GM19099 (cell line): ENCODE results near the gene PDE3B.

Experiments
- POLR2A ChIP-seq: IDR thresholded peaks from 3 replicates; pipeline ENCODE4 v1.6.1; 2011; ENCODE audit warnings: low read depth; ENCODE audit not compliant: insufficient read length; ENCODE audit errors: extremely low read depth

PDE3B gene

DNA sequence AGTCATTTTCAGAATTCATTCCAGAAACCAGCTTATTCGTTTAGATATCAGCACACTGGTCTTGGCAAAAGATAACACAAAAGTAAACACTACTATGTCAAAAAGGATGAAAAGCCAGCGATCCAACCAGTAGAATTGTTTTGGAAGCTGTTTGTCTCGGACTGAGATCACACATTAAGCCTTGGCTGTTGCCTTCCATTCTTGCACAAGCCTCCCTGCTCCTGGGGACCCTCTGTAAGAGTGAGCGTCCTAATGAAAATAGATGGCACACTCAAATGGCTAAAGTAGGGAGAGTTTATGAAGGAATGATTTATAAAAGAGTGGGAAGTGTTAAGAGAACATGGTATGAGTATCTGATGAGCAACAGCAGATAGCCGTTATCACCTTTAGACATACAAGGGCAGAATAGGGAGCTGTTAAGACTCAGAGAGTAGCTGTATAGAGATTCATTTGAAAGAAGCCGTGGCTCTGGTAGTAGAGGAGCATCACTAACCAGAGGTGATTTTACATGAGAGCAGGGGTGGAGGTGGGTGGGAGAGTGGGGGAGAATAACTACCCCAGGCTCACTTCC is 25.2 kb downstream of the PDE3B start:
- TF ChIP-seq POLR2A = no peak

DNA sequence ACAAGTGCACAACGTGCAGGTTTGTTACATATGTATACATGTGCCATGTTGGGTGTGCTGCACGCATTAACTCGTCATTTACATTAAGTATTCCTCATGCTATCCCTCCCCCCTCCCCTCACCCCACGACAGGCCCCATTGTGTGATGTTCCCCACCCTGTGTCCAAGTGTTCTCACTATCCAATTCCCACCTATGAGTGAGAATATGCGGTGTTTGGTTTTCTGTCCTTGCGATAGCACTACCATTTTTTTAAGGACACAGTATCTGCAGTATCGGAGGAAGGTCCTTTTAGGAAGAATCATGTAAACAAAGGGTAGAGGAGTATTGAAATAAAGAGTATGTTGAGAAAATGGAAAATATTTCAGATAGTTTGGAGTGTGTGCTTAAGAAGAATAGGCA is 25.9 kb downstream of the PDE3B start:
- TF ChIP-seq POLR2A = no peak

DNA sequence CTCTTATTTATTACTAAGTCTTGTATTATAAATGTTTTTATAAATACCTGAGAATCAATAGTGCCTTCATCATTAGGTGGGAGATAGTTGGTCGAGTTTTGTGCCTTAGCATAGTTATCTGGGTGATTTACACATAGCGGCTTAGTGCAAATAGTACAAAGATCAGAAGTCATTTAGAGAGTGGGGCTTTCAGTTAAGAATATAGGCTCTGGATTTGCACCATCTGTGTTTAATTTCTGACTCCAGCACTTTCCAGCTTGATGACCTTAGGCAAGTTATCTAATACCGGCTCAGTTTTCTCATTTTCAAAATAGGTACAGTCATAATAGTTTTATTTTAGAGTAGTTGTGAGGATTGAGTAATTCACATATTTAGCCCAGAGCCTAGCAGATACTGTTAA is 26.4 kb downstream of the PDE3B start:
- TF ChIP-seq POLR2A = no peak

DNA sequence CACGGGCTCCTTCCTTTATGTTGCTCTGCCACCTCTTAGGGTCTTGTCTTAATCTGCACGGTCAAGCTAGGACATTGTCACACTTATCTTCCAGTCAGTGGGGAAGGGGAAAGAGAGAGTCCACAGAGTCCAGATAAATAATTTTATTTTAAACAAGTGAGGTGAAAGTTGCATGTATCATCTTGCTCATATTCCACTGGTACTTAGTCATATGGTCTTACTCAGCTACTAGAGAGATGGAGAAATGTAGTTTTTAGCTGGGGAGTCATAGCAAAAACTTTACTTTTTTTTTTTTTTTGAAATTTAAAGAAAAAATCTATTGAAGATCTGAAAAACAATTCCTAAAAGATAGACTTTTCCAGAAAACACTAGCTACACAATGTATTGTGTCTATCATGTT is 29.0 kb downstream of the PDE3B start:
- TF ChIP-seq POLR2A = no peak

DNA sequence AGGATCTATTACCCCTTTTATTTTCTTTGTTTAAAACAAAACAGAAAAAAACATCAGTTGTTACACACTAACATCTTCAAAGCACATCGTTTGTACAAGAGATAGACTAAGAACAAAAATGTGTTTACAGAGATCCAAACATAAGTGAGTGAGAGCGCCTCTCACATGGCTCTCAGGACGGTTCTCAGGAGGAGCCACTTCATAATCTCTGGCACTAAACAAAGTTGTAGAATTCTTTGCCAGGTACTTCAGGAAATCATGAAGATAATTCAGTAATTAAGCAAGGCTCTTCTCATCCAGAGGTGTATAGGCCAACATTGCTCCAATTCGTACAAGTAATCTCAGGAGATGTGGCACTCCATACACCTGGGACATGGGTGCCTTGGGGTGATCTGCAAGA is 29.8 kb downstream of the PDE3B start:
- TF ChIP-seq POLR2A = no peak

DNA sequence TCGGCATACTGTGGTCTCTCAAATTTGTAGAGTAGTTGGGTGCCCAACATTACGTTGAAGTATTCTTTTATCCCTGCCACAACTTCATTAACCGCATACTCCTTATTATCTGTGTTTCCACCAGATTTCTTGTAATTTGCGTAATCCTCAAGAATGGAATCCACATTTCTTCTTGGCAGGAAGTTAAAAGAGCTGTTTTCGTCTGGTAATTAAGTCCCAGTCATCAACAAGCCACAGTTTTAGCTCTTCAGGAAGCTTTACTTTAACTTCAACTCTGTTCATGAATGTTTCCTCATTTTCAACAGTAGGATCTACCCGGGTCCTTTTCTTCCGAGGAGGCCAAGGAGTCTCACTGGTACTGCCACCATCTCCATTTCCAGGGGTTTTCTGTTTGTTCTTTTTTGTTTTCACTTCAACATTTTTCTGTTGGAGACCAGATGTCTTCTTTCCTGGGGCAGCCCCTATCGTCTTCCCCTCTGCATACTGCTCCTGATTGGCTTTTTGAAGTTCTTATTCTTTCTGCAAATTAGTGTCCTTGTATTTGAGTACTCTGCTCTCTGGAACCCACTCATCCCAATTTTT is 30.3 kb downstream of the PDE3B start:
- no peak for TF ChIP-seq POLR2A

DNA sequence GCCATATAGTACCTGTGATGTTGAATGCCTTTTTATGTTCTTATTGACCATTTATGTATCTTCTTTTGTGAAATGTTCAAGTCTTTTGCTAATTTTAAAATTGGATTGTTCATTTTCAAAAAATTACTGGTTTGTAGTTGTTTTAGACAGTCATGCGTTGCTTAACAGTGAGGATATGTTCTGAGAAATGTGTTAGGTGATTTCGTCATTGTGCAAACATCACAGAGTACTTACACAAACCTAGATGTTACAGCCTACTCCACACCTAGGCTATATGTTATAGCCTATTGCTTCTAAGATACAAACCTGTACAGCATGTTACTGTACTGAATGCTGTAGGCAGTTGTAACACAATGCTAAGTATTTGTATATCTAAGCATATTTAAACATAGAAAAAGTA is 32.5 kb downstream of the PDE3B start:
- TF ChIP-seq POLR2A = no peak

DNA sequence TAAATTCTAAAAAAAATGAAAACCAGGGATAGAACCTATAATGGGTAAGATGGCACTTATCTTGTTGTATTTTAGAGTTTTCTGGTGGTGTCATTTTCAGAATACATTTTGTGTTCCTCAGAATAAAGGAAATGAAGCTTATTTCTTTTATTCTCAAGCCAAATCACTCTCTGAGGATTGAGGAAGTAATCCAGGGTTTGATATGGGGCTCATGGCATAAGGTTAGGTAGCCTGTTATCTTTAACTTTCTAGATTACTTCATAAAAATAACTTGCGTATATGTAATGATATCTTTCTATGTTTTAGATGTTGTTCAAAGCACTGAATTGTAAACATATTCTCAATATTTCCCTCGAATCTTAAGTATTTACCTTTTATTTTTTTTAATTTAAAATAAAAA is 33.5 kb downstream of the PDE3B start:
- no peak for TF ChIP-seq POLR2A

DNA sequence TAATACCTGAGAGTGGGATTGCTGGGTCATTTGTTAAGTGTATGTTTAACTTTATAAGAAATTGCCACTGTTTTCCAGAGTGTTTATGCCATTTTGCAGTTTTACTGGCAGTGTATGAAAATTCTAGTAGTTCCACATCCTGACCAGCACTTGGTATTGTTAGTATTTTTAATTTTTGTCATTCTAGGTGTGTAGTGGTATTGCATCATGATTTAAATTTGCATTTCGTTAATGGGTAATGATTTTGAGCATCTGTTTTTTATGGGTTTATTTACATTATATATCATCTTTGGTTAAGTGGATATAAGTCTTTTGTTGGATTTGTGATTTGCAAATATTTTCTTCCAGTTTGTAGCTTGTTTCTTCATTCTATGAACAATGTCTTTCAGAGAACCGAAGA is 34.7 kb downstream of the PDE3B start:
- no peak for TF ChIP-seq POLR2A

DNA sequence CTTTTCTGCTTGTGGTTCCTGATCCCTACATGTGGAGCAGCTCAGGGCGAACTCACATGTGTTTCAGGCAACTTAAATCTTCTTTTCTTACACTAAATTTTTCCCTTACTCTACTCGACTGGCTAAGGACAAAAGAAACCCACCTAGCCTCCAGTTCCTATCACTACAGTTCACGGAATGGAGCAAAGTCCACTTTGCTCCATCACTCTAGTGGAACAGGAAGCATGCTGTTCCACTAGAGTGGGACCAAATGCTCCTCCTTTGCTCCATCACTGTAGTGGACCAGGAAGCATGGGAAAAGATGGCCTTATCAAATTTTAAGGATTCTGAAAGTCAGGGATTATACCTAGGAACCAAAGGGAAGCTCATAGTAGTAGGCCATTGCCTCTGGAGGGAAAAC is 36.1 kb downstream of the PDE3B start:
- no peak for TF ChIP-seq POLR2A

DNA sequence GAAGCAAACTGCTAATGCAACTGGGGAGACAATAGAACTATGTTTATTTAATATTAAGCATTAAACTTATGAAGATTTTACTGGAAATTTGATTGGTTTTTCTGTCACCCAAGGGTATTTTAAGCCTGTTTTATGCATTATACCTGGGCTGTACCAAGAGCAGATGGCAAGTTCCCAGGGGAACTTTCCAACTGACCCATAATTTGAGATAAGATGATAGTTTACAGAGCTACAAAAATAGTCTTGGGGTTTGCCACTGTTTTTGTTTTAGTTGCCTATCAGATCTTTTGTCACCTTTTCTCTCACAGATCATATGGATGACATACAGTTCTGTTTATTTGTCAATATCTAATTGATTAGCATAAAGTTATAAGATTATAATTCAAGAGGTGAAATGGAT is 43.9 kb downstream of the PDE3B start:
- TF ChIP-seq POLR2A = no peak

DNA sequence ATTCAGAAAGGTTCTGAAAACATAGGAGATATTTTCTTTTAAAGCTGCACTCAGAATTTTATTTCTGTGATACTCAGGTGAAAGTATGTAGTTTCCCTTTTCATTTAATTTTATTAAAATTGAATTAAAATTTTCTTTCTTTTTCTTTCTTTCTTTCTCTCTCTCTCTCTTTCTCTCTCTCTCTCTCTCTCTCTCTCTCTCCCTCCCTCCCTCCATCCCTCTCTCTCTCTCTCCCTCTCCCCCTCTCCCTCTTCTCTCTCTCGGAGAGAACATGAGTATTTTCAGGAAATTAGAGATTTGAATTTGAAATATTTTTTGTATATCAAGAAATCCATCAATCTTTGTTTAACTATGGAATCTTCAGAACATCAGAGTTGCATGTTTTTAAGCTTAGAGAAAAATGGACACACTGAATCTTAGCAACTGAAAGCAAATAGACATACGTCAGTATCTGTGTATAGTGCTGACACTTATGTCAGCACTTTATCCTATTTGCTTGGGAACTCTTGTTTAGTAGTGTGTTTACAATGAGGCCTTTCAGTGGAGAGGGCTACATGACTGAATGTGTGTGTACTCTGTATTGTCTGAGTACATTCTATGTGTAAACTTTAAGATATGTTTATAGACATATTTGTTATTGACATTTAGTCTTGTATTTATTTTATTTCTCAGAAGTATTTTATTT is 44.5 kb downstream of the PDE3B start:
- TF ChIP-seq POLR2A = no peak

DNA sequence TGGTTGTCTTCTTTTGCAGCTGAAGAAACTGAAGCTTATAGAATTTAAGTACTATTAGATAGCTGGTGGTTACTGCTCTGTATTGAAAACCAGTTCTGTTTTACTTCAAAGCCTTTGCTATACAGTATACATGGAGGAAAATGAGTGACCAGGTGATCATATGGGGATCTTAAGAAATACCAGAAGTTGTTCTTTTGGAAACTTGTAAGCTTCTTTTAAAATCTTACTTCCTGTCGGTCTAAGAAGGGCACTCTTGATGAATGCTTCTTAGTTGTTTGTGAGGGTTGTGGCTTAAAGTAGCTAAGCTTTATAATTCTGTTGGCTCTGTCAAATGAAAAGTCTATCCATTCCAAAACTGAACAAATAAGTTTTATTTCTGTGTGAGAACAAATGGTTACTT is 55.2 kb downstream of the PDE3B start:
- TF ChIP-seq POLR2A = no peak

DNA sequence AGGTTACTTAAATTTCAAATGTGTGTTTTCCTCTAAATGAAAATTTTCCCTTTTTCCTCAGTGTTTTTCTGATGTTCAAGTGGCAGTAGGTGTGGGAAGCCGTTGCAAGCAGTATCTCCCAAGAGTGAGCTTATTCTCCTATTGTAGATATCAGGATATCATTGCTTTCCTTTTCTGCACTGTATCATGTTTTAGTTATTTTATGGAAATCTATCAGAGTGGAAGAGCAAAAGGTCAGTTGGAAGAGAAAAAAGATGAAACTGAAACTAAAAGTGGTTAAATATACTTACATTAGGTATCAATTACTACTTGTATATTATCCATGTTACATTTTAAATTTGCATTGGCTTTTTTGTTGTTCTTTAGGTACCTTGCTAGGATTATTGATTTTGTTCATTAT is 57.0 kb downstream of the PDE3B start:
- TF ChIP-seq POLR2A = no peak

DNA sequence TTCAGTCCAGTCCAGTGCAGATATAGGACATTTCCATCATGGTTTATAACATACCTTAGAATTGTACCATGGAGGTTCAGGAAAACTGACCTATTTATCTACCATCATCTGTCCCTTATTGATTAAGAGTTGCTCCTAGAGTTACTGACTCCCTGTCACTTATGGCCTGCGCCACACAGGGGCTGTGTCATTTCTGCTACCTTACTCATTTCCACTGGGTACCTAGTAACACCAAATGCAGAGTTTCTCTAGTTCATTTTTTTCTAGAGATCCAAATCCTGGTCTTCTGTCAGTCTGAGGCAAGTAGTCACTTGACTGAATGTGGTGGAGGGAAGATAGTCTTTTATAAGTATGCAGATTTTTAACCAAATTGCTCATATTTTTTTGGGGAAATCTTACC is 59.2 kb downstream of the PDE3B start:
- no peak for TF ChIP-seq POLR2A

DNA sequence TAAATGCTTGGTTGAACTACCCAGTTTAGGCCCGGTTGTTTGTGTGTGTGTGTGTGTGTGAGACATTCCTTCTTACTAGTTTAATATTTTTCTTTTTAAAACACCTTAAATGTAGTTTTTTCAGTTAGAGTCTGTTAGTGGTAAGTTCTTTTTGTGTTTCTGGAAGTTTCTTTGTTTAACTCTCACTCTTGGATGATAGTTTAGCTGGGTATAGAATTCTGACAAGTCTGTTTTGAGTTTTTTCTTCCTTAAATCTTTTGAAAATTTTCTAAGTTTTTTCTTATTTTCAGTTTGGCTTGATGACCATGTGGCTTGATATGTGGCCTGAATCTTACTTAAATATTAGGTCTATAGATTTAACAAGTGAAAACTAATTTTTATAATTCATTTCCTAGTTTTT is 60.1 kb downstream of the PDE3B start:
- TF ChIP-seq POLR2A = no peak

DNA sequence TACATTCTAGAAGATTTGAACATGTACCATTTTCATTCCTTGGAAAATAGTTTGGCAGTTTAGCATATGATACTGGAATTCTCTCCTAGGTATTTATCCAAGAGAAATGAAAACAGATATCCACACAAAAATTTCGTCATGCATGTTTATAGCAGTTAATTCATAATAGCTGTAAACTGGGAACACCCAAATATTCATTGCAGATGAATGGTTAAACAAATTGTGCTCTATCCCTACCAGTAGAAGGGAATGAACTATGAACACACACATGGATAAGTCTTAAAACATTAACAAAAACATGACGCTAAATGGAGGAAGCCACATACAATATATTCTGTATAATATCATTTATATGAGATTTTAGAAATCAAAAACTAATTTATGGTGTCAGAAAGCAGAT is 61.5 kb downstream of the PDE3B start:
- TF ChIP-seq POLR2A = no peak
